GM12873 (cell line): ENCODE data around the gene IGF2.
A peak's percentile ranks its signal among the peaks of the same experiment; 100 is the strongest.

Experiments
- TF ChIP-seq, protein P1 (sequence below): IDR thresholded peaks from 2 replicates; pipeline ENCODE4 v1.5.1; 2012; ENCODE audit warnings: low read depth, mild to moderate bottlenecking, moderate library complexity, low read length, control low read depth; ENCODE audit not compliant: insufficient read depth; ENCODE audit errors: missing control alignments

Gene IGF2

GRCh38 chr11:2174361-2174760 lies 35.2 kb upstream of the IGF2 start:
- TF ChIP-seq, protein P1, sequence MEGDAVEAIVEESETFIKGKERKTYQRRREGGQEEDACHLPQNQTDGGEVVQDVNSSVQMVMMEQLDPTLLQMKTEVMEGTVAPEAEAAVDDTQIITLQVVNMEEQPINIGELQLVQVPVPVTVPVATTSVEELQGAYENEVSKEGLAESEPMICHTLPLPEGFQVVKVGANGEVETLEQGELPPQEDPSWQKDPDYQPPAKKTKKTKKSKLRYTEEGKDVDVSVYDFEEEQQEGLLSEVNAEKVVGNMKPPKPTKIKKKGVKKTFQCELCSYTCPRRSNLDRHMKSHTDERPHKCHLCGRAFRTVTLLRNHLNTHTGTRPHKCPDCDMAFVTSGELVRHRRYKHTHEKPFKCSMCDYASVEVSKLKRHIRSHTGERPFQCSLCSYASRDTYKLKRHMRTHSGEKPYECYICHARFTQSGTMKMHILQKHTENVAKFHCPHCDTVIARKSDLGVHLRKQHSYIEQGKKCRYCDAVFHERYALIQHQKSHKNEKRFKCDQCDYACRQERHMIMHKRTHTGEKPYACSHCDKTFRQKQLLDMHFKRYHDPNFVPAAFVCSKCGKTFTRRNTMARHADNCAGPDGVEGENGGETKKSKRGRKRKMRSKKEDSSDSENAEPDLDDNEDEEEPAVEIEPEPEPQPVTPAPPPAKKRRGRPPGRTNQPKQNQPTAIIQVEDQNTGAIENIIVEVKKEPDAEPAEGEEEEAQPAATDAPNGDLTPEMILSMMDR: no peak

DNA sequence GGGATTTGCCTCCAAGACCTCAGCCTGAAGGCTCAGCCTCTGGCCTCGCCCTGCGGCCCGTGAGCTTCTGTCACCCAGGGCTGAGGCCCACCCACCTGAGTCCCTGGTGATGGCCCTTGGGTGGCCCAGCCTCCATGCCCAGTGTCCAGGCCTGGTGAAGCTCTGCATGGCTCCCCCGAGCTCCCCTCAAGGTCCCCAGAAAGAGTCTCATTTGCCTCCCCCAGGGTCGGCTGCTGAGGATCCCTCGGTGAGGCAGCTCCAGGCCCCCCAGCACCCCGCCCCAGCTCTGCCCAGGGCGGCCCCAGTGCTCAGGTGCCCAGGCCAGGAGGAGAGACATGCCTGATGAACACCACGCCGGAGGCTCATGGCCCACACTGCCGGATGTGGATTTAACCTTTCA lies 34.6 kb upstream of the IGF2 start:
- TF ChIP-seq, protein P1: no peak

DNA sequence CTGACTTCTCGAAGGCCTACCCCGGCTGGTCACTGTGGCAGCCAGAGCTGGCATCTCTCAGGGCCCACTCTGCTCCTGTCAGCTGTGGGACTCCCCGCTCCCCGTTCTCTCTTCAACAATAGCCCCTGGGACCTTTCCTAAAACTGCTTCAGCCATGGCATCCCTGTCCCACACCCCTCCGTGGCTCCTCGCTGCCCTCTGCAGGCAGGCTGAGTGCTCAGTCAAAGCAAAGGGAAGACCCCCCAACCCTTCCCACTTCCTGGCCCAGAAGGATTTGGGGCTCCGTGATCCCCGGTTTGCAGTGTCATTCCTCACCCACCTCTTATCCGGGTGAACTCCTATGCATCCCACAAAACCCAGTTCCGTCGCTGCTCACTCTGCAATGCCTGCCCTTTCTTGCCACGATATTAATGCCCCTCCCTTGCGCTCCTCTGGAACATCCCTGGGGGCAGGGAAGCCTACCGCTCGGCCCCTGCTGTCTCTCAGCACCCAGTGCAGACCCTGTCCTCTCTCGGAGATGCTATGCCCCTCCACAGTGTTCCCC lies 34.0 kb upstream of the IGF2 start:
- TF ChIP-seq, protein P1: peak; percentile 53

- TF ChIP-seq, protein P1: no peak
Measured at GRCh38 chr11:2172676-2173075, 33.5 kb upstream of the IGF2 start.

DNA sequence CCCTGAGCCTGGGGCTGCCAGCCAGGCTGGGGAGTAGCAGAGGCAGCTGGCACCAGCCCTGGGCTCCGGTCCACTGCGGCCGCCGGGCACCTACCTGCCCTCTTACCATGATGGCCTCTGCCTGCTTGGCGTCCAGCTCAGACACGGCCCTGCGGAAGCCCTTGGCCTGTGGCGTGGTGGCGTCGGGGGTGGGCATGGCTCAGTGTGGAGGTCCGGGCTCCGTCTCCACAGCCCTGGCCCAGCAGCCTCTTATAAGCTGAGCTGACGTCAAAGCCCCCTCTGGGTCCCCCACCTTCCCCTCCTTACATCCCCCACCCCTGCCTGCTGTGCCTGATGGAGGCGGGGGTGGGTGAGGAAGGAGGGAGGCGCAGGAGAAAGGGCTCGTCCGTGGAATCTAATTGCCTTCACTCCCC lies 32.4 kb upstream of the IGF2 start, which contains the start of gene TH:
TSS of gene TH (minus strand) at position 225 of the 413 bp plus-strand sequence. CDS start at position 196, 29 bp downstream.
- TF ChIP-seq, protein P1: no peak

GRCh38 chr11:2169626-2170570 lies 30.7 kb upstream of the IGF2 start:
- TF ChIP-seq, protein P1: no peak

- TF ChIP-seq, protein P1: no peak
Measured at GRCh38 chr11:2169005-2169378, 29.8 kb upstream of the IGF2 start.
